Measurements from ENCODE around the gene CASTOR1. TPM values are rescaled to one million over a fixed set of nuclear protein-coding genes. Genes with fewer than 3 reads are reported as not detected.

CASTOR1 gene
- total RNA-seq, 1 donor from 2014 or later = 11.3 TPM

DNA sequence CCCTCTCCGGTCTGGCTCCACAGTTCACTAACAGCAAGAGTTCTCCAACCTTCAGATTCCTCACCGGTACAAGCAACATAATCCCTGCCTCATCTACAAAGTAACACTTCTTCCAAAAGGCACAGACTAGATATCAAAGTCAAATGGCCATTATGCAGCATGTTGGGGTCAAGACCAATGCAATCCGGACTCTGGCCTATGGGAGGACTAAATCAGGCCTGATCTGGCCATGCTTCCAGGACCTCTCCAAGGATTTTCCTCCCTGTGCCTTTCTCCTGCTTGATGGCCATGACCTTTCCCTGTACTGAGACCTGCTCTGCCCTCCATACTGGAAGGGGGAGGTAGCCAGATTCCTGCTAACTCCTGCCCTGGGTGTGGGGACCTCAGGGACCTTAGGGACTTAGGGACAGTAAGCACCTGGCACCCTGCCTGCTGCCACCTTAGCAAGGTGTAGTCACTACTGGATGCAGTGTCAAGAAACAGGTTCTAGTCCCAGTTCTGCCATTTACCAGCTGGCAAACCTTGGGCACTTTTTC, 30.8 kb upstream of the CASTOR1 start:
- no peak for DNase-seq (ENCODE audit: low read depth)

DNA sequence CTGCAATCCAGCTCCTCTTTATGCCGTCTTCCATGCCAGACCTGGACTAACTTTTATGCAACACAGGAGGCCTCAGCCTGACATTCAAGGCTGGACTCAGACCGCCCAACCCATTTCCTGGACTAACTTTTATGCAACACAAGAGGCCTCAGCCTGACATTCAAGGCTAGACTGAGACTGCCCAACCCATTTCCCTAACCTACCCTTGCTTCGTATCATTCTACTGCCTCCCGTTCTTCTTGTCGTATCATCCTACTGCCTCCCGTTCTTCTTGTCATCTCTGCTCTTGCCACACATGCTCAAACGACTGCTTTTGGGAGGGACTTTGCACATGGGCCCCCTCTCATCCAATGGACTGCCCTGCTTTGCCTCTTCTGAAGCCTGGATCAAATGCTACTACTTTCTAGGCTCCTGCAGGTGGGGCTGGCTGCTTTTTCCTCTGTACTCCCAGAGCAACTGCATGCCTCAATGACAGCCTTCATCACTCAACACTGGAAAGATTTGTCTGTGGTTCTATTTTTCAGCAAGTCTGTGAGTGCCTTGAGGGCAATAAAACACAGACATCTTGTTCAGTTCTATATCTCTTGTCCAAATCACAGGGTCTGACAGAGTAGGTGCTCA, 29.6 kb upstream of the CASTOR1 start:
- no peak for DNase-seq (ENCODE audit: low read depth)

DNA sequence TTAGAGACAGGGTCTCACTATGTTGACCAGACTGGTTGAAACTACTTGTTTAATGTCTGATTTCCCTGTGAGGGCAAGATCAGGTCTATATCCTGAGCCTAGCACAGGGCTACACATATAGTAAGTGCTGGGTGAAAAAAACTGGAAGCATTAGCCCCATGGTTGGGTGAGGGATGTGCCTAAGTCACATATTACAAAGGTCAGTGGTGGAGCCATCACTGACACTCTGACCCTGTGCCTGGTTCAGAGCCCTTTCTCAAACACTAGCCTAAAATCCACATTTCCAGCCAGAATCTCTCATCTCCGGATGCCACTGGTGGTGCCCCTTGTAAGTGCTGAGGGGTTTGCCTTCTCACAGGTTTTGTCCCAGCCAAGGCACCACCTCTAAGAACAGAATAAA, 28.5 kb upstream of the CASTOR1 start:
- DNase-seq (ENCODE audit: low read depth) = no peak

DNA sequence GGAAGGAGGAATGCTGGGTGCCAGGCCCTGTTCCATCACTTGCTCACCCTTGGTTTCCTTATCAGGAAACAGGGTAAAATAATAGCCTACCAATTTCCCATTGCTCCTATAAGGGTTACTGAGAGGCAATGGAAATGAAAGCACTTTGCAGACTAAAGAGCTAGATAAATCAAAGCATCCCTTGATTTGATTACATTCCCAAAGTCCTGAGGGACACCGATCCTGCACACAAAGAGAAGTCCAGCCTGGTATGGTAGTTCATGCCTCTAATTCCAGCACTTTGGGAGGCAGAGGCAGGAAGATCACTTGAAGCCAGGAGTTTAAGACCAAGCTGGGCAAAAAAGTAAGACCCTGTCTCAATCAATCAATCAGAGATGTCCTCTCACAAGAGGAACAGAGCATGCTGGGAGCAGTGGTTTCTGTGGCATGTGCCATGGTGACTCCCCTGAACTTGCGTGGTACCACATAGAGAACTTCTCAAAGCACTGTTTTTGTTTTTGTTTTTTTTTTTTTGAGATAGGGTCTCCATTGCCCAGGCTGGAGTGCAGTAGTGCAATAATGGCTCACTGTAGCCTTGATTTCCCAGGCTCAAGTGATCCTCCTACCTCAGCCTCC, 26.8 kb upstream of the CASTOR1 start:
- no peak for DNase-seq (ENCODE audit: low read depth)

DNA sequence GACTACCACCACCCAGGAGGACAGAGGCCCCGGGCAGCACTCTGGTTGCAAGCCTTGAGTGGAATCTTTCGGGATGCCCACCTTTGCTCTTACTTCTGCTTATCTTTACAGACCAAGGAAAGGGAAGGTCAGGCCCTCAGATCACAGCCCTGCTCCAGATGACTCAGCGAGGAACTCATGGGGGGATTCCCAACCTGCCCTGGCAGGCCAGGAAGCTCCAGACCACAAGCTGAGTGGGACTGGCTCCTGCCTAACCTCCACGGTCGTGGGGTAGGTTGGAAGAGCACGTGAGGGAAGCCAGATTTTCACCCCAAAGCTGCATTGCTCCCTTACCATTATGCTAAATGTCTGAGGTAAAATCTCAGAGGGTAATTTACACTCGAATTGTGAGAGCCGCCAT, 25.6 kb upstream of the CASTOR1 start:
- no peak for DNase-seq (ENCODE audit: low read depth)

DNA sequence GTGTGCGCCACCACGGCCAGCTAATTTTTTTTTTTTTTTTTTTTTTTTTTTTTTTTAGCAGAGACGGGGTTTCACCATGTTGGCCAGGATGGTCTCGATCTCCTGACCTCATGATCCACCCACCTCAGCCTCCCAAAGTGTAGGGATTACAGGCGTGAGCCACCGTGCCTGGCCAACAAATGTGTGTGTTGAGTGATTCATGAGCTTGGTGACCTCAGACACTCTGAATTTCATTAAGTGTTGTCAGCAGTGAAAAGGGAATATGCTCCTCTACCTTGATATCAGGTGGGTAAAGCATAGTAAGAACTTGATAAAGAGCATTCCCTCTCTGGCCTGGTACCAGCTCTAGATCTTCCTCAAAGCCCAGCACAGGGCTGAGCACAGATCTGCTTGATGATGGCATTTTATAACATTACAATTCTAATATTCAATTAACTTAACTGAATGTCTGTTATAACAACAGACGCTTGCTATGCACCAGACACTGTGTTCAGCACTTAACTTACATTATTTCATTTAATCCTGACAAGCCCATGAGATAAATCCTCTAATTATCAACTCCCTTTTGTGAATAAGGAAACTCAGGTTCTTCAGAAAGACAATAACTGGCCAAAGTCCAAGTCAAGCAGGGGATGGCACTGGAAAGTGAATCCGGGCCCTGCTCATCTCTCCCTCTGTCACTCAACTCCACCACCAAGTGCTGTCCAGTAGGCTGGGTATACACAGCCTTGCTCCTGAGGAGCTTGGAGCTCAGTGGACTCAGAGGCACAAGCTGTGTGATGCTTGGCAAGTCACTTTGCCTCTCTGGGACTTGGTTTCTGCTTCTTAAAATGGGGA, 24.4 kb upstream of the CASTOR1 start:
- no peak for DNase-seq (ENCODE audit: low read depth)

DNA sequence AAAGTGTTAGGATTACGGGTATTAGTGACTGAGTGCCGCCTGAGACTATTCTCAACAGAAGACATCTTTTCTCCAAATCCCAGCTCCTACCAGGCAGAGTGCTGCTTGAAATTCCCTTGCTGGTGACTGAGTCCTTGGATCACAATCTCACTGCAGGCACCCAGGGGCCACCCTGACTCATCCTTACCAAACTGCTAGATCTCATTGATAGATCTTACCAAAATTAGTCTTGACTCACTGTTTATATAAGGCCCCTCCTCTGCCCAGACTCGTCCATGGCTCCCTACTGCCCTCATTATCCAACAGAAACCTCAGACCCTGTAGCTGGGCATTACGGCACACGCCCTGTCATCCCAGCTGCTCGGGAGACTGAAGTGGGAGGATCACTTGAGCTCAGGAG, 22.7 kb upstream of the CASTOR1 start:
- peak; percentile 89 for DNase-seq (ENCODE audit: low read depth)

DNA sequence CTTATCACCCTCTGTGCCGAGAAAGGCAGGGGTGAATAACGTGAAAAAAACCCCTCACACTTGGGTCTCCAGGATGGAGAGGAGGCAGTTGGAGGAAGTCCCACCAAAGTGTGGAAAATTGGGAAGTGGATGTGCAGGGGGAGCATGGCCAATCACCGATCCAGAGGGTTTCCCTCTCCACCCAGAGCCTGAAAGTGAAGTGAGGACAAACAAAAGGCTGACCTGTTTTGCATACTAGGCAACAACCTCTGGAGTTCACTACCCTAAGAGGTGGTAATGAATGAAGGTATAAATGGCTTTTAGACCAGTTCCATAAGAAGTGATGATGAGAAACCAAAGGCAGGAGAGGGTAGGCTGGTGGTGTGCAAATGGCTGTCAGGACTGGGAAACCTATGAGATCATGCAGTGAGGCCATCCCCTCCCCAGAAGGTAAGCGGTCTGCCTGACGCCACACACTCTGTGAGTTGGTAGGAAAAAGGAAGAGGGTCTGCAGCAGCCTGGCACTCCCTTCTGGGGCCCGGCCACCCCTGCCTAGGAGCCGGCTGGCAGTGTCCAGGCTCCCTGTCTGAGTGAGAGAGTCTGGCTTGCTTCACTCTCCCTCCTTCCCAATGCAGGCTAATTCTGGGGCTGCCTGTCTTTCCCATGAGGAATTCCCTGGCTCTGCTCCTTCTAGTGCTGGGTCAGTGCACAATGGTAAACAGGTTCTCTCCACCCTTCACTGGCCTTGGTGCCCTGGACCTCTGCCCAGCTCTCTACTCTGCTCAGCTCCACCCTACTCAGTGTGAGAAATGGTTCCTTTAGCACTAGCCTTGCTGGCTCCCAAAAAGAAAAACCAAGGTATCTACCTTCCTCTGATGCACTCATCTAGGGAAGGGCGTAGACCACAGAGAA, 21.8 kb upstream of the CASTOR1 start:
- DNase-seq (ENCODE audit: low read depth) = peak; percentile 82

DNA sequence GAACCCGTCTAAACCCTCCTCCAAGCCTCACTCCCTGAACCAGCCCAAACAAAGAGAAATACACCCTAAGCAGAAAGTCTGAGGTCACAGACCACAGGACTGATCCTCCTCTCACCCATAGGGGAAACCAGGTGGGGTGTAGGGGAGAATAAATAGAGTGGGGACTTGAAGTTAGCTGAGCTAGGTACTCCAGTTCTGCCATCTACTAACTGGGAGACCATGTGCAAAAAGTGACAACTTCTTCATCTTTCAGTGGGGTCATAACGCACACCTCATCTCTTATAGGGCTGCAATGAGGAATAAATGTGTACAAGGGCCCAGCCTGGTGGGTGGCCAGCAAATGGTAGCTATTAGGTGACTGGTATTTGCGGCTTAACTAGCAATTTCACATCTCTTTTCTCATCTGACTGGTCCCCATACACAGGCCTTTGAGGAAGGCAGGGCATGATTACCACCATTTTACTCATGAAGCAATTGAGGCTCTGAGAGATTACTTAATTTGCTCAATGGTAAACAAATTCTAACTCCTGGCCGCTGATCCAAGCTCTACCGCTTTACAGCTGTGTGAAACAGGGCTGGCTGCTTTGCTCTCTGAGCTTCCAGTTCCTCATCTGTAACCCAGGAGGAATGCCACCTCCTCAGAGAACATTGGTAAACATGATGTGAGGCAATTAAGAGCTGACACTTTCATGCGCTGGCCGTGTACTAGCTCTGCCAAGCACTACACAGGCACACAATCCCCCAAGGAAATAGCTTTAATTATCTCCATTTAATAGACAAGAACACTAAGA, 20.8 kb upstream of the CASTOR1 start:
- DNase-seq (ENCODE audit: low read depth) = no peak

DNA sequence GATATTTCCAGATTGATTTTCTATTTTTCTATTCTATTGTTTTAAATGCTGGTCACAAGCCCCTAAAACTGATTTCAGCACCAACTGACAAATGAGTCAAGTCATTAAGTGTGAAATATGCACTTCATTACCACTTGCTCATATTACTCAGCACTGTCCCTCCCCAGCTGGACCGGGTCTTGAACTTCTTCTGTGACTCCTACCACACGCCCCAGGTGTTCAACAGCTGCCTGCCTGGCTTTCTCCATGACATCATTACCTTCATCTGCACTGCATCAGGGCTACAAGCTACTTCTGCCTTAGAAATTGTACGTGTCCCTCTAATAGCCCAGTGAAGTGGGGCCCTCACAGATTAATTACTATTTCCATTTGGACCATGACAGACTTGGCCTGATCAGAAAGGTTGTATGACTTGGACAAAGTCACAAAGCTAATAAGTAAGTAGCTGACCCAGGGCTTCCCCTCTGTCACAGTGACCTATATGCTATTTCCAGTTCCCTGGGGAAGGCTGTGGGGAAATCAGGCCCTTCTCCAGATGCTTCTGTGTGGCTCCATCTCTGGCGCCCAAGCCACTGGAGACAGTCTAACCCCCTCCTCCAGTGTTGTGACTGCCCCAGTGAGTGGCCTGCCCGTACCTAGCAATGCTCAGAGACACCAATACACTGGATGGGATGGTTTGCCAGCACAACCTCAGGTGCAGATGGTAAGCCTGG, 19.4 kb upstream of the CASTOR1 start:
- DNase-seq (ENCODE audit: low read depth) = peak; percentile 48

DNA sequence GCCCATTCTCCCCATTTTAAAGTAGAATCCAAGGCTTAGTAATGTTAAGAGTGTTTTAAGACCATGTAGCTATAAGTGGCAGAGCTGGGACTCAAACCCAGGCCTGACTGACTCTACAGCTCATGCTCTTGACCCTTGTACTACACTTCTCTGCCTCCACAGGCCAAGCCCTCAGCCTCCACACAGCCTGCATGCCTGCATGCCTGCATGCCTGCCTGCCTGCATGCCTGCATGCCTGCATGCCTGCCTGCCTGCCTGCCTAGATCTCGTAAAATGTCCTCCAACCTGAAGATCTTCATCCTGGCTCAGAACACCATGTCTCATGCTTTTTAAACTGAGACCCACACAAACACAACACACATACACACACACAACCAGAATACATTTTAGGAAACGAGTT, 18.8 kb upstream of the CASTOR1 start:
- no peak for DNase-seq (ENCODE audit: low read depth)

DNA sequence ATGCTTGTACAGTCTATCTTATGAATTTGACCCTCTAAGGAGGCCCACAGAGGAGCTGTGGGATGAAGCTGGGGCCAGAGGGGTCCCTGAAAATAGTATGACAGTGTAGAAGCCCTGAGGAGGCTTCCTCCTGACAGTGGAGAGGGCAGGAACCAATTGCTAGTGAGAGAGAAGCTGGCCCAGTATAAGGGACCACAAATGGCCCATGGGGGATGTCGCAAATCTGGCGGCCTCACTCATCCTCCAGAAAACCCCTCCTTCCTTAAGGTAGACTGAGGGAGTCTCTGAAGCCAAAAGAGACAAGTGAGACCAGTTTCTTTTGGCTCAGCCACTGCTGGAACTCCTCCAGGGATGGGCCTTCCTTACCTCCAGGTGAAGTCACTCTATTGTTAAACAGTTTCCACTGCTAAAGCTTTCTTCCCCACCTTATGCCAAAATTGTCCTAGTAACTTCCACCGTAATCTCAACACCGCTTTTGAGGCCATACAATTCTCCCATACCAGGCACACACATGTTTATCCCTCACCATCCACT, 17.8 kb upstream of the CASTOR1 start:
- no peak for DNase-seq (ENCODE audit: low read depth)

DNA sequence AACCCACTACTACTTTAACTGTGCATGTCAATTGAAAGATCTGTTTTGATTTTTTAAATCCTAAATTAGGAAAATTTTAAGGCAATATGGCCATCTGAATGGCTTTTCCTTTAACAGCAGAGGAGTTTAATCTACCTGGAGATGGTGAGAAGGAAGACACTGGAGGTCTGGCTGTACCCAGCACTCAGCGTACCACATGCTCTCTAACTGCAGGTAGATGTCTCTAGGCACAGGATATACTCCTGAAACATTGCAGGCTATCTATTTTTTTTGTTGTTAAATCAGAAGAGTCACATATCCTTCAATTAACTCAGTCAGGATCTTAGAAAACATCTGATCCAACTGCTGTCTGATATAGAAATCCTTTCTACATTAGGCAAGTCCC, 17.3 kb upstream of the CASTOR1 start:
- DNase-seq (ENCODE audit: low read depth) = no peak

DNA sequence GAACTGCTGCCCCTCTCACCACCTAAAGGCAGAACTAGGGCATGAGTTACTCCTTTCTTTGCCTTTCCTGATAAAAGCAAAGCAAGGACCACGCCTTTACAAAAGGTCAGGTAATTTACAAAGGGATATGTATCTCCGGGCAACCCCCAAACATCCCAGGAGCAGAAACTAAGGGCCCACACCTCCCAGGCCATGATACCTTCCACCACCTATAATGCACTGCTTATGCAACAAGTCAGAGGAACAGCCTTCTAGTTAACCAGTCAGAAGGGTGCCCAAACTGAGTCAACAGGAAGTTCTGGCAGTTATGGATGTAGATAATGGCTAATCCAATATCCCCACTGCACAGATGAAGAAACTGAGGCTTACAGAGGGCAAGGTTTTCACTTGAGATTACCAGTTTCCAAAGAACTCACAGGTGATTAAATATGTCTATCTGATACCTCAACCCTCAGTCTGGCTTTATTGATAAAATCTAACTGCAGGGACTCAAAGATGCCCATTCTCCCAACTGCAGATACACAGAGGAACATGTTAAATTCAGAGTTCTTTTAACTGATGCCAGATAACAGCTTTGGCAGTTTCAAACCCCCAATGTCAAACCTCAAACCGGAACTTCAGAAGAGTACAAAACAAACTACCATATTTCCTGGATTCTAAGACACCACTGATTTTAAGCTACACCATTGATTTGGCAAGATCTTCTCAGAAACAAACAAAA, 16.8 kb upstream of the CASTOR1 start:
- DNase-seq (ENCODE audit: low read depth) = no peak

DNA sequence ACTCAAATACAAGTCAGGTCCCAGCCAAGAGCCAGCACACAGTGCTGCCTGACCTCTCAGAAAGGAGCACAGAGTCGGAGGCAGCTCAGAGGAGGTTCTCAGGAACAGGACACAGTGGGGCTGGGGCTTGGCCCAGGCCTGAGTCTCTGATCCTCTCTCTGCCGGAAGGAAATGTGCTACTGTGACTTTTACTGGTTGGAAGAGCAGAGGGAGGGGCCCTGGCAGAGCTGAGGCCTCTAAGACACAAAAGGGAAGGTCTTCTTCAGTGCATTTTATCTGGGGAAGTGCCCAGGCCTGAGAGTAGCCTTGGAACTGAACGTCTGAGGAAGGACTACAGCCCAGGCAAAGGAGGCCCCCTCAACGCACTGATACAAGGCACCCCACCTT, 16.2 kb upstream of the CASTOR1 start:
- DNase-seq (ENCODE audit: low read depth) = no peak

DNA sequence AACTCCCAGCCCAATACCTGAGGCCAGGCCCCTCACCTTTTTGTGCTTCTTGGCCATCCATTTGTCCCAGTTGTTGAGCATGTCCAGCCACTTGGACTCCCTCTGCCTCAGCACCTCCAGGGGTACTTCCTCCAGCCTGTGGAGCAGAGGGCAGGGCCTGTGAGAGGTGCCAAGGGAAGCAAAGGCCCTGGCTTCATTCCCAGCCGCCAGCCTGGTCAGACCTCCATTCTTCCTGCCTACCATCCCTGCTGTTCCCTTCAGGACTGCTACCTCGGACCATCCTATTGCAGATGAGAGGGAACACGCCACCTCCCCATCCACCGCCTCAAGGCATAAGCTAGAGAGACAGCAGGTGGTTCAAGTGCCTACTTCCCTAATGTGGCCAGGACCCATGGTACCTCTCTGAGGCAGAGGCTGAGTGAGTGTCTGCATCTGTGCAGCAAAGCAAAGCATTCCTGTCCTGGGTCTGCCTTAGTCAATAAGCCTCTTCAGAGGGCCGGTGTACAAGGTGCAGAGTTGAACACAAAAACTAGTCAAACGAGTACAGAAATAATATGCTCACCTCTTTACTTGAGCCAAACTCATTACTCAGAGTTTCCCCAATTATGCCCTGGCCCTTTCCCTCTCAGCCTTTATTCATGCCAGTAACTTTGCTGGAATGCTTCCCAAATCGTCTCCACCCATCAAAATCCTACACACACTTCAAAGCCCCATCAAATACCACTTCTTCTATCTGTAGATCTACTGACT, 15.4 kb upstream of the CASTOR1 start:
- DNase-seq (ENCODE audit: low read depth) = no peak

DNA sequence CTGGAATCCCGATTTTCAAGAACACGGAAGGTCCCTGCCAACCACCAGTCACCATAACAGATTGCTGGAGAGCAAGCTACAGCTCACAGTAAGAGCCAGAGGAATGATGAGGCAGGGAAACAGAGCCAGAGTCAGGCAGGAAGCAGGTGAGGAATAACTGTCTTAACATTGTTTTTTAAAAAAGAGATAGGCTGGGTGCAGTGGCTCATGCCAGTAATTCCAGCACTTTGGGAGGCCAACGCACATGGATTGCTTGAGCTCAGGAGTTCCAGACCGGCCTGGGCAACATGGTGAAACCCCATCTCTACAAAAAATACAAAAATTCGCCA, 13.5 kb upstream of the CASTOR1 start:
- no peak for DNase-seq (ENCODE audit: low read depth)
